ENCODE results near the gene TENT4A. TPM values are rescaled to one million over a fixed set of nuclear protein-coding genes. Genes with fewer than 3 reads are reported as not detected.
A peak's percentile ranks its signal among the peaks of the same experiment; 100 is the strongest.

TENT4A gene
- total RNA-seq, 6 experiments from 2014 or later = 19.8 to 23.8 (median 21.7) TPM

- H3K9me3 Mint-ChIP-seq = peaks cover 4% of the 10 kb centered on the region; the same call in 1 of the 2 replicates
- DNase-seq = no peak
- peaks cover 48% of the 10 kb centered on the region for H3K4me1 Mint-ChIP-seq (ENCODE audit: low read depth)
- H3K27ac Mint-ChIP-seq = peak overlapping the region; percentile 76; the same call in 1 of the 2 replicates
- H3K4me3 Mint-ChIP-seq = no peak overlapping the region
- H3K36me3 Mint-ChIP-seq (ENCODE audit: low read depth) = peaks cover 7% of the 10 kb centered on the region
- no peak for TF ChIP-seq CTCF (IDR thresholded peaks at IDR 0.05)
- H3K27me3 Mint-ChIP-seq (ENCODE audit: insufficient read depth) = peaks cover 4% of the 10 kb centered on the region
These were observed 3.2 kb upstream of the TENT4A start for GRCh38 chr5:6710070-6710469.

GRCh38 chr5:6710551-6711318 is 2.5 kb upstream of the TENT4A start:
- peak overlapping the region; percentile 90 for H3K4me3 Mint-ChIP-seq

GRCh38 chr5:6711409-6712141 is 1.7 kb upstream of the TENT4A start:
- Mint-ChIP-seq H3K36me3 (ENCODE audit: low read depth) (peaks cover 12% of the 10 kb centered on the region), H3K27ac (peak overlapping the region; percentile 97), H3K4me1 (ENCODE audit: low read depth) (peaks cover 48% of the 10 kb centered on the region), H3K27me3 (ENCODE audit: insufficient read depth) (peaks cover 4% of the 10 kb centered on the region), H3K4me3 (peak overlapping the region; percentile 90), H3K9me3 (peaks cover 4% of the 10 kb centered on the region; the same call in 1 of the 2 replicates)
- no peak for TF ChIP-seq CTCF (IDR thresholded peaks at IDR 0.05)
- DNase-seq = peak; percentile 77

More at GRCh38 chr5:6710551-6711318, 2.5 kb upstream of the TENT4A start:
- Mint-ChIP-seq H3K36me3 (ENCODE audit: low read depth) (peaks cover 12% of the 10 kb centered on the region), H3K9me3 (peaks cover 4% of the 10 kb centered on the region; the same call in 1 of the 2 replicates), H3K4me1 (ENCODE audit: low read depth) (peaks cover 48% of the 10 kb centered on the region), H3K27ac (peak overlapping the region; percentile 97), H3K27me3 (ENCODE audit: insufficient read depth) (peaks cover 4% of the 10 kb centered on the region)
- no peak for DNase-seq
- no peak for TF ChIP-seq CTCF (IDR thresholded peaks at IDR 0.05)

GRCh38 chr5:6712142-6712576 is 1.1 kb upstream of the TENT4A start:
- Mint-ChIP-seq H3K27ac (peak overlapping the region; percentile 97), H3K27me3 (ENCODE audit: insufficient read depth) (peaks cover 3% of the 10 kb centered on the region), H3K4me1 (ENCODE audit: low read depth) (peaks cover 48% of the 10 kb centered on the region), H3K9me3 (peaks cover 1% of the 10 kb centered on the region; the same call in 1 of the 2 replicates), H3K4me3 (peak overlapping the region; percentile 90), H3K36me3 (ENCODE audit: low read depth) (peaks cover 10% of the 10 kb centered on the region)
- TF ChIP-seq CTCF (IDR thresholded peaks at IDR 0.05) = peak; percentile 42; the same call in 1 of the 2 replicates
- DNase-seq = no peak

- Mint-ChIP-seq H3K27ac (peak overlapping the region; percentile 97), H3K4me3 (peak overlapping the region; percentile 90), H3K4me1 (ENCODE audit: low read depth) (peaks cover 48% of the 10 kb centered on the region), H3K9me3 (no peaks in the 10 kb centered on the region), H3K36me3 (ENCODE audit: low read depth) (peaks cover 8% of the 10 kb centered on the region; the same call in 1 of the 2 replicates), H3K27me3 (ENCODE audit: insufficient read depth) (peaks cover 1% of the 10 kb centered on the region; the same call in 1 of the 2 replicates)
- DNase-seq = peak; percentile 95
- no peak for TF ChIP-seq CTCF (IDR thresholded peaks at IDR 0.05)
These were observed 507 bp upstream of the TENT4A start for GRCh38 chr5:6712577-6713273.

All from HFFc6 (cell line).